HepG2 (cell line): ENCODE data around the gene CSNK2A1. TPM values are rescaled to one million over a fixed set of nuclear protein-coding genes. Genes with fewer than 3 reads are reported as not detected.

Source experiments
- AFF4 ChIP-seq: sonication (generic); formaldehyde crosslinking; IDR thresholded peaks from 2 replicates; pipeline ENCODE4 v1.4.0; 2020; ENCODE audit warnings: missing genetic modification reagents
- HDAC6 ChIP-seq: fragments of 200-600 bp; sonication (generic); IDR thresholded peaks from 2 replicates; pipeline ENCODE4 v1.7.0; 2017; ENCODE audit warnings: mild to moderate bottlenecking, antibody characterized with exemption, low read length, low read depth
- KIAA2018 ChIP-seq: sonication (generic); formaldehyde crosslinking; IDR thresholded peaks from 2 replicates; pipeline ENCODE4 v1.5.0; 2020; ENCODE audit warnings: mild to moderate bottlenecking, missing genetic modification reagents, borderline replicate concordance
- NFE2 ChIP-seq: sonication (generic); formaldehyde crosslinking; IDR thresholded peaks from 2 replicates; pipeline ENCODE4 v1.4.0; 2020; ENCODE audit warnings: missing genetic modification reagents
- PHF20 ChIP-seq: sonication (generic); formaldehyde crosslinking; IDR thresholded peaks from 2 replicates; pipeline ENCODE4 v1.5.0; 2020; ENCODE audit warnings: mild to moderate bottlenecking, missing genetic modification reagents
- TFAP4 ChIP-seq: sonication (generic); IDR thresholded peaks from 2 replicates; pipeline ENCODE4 v1.6.1; 2016; ENCODE audit warnings: low read depth, borderline replicate concordance
- ZFAT ChIP-seq: sonication (generic); formaldehyde crosslinking; conservative IDR thresholded peaks from 2 replicates; pipeline ENCODE4 v1.8.1; 2023; ENCODE audit warnings: missing genetic modification reagents, inconsistent platforms
- ZNF343 ChIP-seq: sonication (generic); formaldehyde crosslinking; IDR thresholded peaks from 2 replicates; pipeline ENCODE4 v1.4.0; 2020; ENCODE audit warnings: mild to moderate bottlenecking, missing genetic modification reagents
- ZNF772 ChIP-seq: sonication (generic); formaldehyde crosslinking; IDR thresholded peaks from 2 replicates; pipeline ENCODE4 v1.5.0; 2020; ENCODE audit warnings: mild to moderate bottlenecking, missing genetic modification reagents
- polyA plus RNA-seq, 8 experiments: library from polyadenylated mRNA; depleted of rRNA in 3 of 8; stranded (reverse) in 7 of 8; unstranded in 1 of 8; fragments of >200 nt; fragmentation: Illumina TruSeq in 4 of 8; extraction: Trizol in 4 of 8; gene quantifications; 2 replicates each; pipeline versions ENCODE4 v1.2.1 to v1.2.3, GENCODE V29; 2011 to 2016; ENCODE audit warnings: low read depth in 4 of 8, missing spikeins in 1 of 8, mixed read lengths in 1 of 8; ENCODE audit not compliant: insufficient read depth in 1 of 8
- total RNA-seq, 5 experiments: library from RNA; depleted of rRNA; stranded (reverse); fragments of >200 nt; fragmentation: Illumina TruSeq; extraction: Trizol; gene quantifications; 2 replicates each; pipeline ENCODE4 v1.2.3, GENCODE V29; 2016; ENCODE audit warnings: low read depth in 1 of 5

CSNK2A1 gene
- total and polyA plus RNA-seq, 2 of the 13 experiments (the other 11 are each of a cell fraction or from before 2014, with no cell fraction given) = 153 to 231 TPM

- TF ChIP-seq KIAA2018 (CRISPR knock-in tag) (no peak), ZFAT (CRISPR knock-in tag) (no peak), NFE2 (CRISPR knock-in tag) (peak; percentile 53; the same call in 1 of the 2 replicates), HDAC6 (no peak), PHF20 (no peak), ZNF772 (no peak), AFF4 (no peak), ZNF343 (CRISPR knock-in tag) (no peak), TFAP4 (no peak)
Observed at GRCh38 chr20:444862-445426, 98.6 kb downstream of the CSNK2A1 start (continued).
